Gastroesophageal sphincter (tissue), 4 donors: ENCODE data around the gene ACAA2. TPM values are rescaled to one million over a fixed set of nuclear protein-coding genes. Genes with fewer than 3 reads are reported as not detected.
"Not testable (repeated sequence)": the region's sequence is repeated elsewhere in the genome, so short reads cannot be mapped to it uniquely, and the experiment has no call there.

Experiments
- ATAC-seq: fragments of 150-250 bp; one replicate; pipeline ENCODE4 v1.9.1; 2016; ENCODE audit warnings: mild to moderate bottlenecking, moderate library complexity
- H3K27ac ChIP-seq, 4 donors: fragments of 200-600 bp; sonication (generic) in 3 of 4; 1 replicate in 3 of 4; 2 replicates in 1 of 4; pipeline ENCODE4 v1.5.1; 2016 to 2019
- H3K27me3 ChIP-seq: fragments of 200-600 bp; sonication (generic); one replicate; pipeline ENCODE4 v1.5.1; 2019
- H3K36me3 ChIP-seq, 2 donors: fragments of 200-600 bp; sonication (generic); one replicate each; pipeline ENCODE4 v1.5.1; 2019; ENCODE audit warnings: control low read depth in 1 of 2
- H3K4me1 ChIP-seq, 3 donors: fragments of 200-600 bp; sonication (generic); 1 replicate in 2 of 3; 2 replicates in 1 of 3; pipeline ENCODE4 v1.5.1; 2016 to 2019; ENCODE audit warnings: control low read depth in 2 of 3
- H3K4me3 ChIP-seq, 2 donors: fragments of 200-600 bp; sonication (generic); one replicate each; pipeline ENCODE4 v1.5.1; 2019; ENCODE audit warnings: mild to moderate bottlenecking in 1 of 2, moderate library complexity in 1 of 2
- H3K9me3 ChIP-seq, 3 donors: fragments of 200-600 bp; sonication (generic); one replicate each; pipeline ENCODE4 v1.5.1; 2017 to 2019; ENCODE audit warnings: control low read depth in 2 of 3
- EP300 ChIP-seq: sonication (generic); formaldehyde crosslinking; IDR thresholded peaks from one replicate; pipeline ENCODE4 v1.6.1; 2017; ENCODE audit warnings: antibody characterized with exemption, mild to moderate bottlenecking
- POLR2A ChIP-seq, 2 donors: fragments of 450-650 bp; IDR thresholded peaks; one replicate each; pipeline ENCODE4 v1.6.1; 2017; ENCODE audit warnings: antibody characterized with exemption in 2 of 2, mild to moderate bottlenecking in 2 of 2, moderate library complexity in 1 of 2
- POLR2AphosphoS5 ChIP-seq: sonication (generic); formaldehyde crosslinking; IDR thresholded peaks from one replicate; pipeline ENCODE4 v1.6.1; 2017; ENCODE audit warnings: antibody characterized with exemption
- WGBS, 2 donors: methylation state at CpG; one replicate each; pipeline ENCODE4 v1.1.5; 2018; ENCODE audit warnings: low coverage in 1 of 2; 5-methylcytosine and 5-hydroxymethylcytosine counted together
- total RNA-seq, 4 donors: library from RNA; depleted of rRNA; stranded (reverse); fragments of >200 nt; gene quantifications; one replicate each; pipeline ENCODE4 v1.1.0, GENCODE V29; 2016
- TF ChIP-seq, protein P1 (sequence below), 4 experiments: fragments of 200-600 bp in 2 of 4; fragments of 450-650 bp in 2 of 4; sonication (generic) in 1 of 4; IDR thresholded peaks; one replicate each; pipeline ENCODE4 v1.5.1; 2017 to 2019; ENCODE audit warnings: antibody characterized with exemption in 4 of 4, mild to moderate bottlenecking in 2 of 4, moderate library complexity in 2 of 4

The ACAA2 gene
- total RNA-seq, 4 donors from 2014 or later, result 62.3 to 92.3 (median 81.9) TPM

DNA sequence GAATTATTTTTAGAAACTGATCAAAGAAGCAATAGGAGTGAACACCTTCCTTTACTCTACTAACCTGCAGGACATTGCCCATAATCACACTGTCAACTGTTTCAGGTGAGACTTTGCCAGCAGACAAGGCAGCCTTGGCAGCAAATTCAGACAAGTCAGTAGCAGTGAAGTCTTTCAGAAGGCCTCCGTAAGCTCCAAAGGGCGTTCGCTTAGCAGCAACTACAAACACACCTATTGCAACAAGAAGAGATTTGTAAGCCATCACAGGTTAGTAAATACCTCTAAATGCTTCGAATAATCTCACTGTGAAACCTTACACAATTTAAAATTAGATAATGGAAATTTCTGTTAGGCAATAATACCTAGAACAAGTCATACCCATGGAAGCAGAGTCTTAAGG lies 10.7 kb downstream of the ACAA2 start:
- Histone ChIP-seq H3K27ac (no peak overlapping the region), H3K27me3 (no peaks in the 10 kb centered on the region), H3K9me3 (no peaks in the 10 kb centered on the region), H3K4me3 (no peak overlapping the region), H3K36me3 (peaks cover 0 to 20% of the 10 kb centered on the region in 2 donors), H3K4me1 (peaks cover 0 to 6% (median 0%) of the 10 kb centered on the region in 3 donors)
- no peak for ATAC-seq
- TF ChIP-seq EP300 (no peak), POLR2A (IDR thresholded peaks at IDR 0.05) (no peak), POLR2AphosphoS5 (no peak)
- TF ChIP-seq, protein P1, sequence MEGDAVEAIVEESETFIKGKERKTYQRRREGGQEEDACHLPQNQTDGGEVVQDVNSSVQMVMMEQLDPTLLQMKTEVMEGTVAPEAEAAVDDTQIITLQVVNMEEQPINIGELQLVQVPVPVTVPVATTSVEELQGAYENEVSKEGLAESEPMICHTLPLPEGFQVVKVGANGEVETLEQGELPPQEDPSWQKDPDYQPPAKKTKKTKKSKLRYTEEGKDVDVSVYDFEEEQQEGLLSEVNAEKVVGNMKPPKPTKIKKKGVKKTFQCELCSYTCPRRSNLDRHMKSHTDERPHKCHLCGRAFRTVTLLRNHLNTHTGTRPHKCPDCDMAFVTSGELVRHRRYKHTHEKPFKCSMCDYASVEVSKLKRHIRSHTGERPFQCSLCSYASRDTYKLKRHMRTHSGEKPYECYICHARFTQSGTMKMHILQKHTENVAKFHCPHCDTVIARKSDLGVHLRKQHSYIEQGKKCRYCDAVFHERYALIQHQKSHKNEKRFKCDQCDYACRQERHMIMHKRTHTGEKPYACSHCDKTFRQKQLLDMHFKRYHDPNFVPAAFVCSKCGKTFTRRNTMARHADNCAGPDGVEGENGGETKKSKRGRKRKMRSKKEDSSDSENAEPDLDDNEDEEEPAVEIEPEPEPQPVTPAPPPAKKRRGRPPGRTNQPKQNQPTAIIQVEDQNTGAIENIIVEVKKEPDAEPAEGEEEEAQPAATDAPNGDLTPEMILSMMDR (IDR thresholded peaks at IDR 0.05), result no peak
- WGBS, 2 donors, result 86 to 96% methylated on average over 3 to 4 of the region's 4 CpGs

DNA sequence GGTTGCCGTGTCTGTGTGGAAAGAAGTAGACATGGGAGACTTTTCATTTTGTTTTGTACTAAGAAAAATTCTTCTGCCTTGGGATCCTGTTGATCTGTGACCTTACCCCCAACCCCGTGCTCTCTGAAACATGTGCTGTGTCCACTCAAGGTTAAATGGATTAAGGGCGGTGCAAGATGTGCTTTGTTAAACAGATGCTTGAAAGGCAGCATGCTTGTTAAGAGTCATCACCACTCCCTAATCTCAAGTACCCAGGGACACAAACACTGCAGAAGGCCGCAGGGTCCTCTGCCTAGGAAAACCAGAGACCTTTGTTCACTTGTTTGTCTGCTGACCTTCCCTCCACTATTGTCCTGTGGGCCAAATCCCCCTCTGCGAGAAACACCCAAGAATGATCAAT lies 12.8 kb downstream of the ACAA2 start:
- ATAC-seq, H3K9me3 ChIP-seq, H3K27me3 ChIP-seq, H3K27ac ChIP-seq, H3K4me3 ChIP-seq, H3K4me1 ChIP-seq: not testable (repeated sequence)
- WGBS, 2 donors, result 60% methylated on average over 1 of the region's 5 CpGs; no CpG with 5 or more reads in 1 of the 2 donors
- peaks cover 0 to 40% of the 10 kb centered on the region in 2 donors for H3K36me3 ChIP-seq

DNA sequence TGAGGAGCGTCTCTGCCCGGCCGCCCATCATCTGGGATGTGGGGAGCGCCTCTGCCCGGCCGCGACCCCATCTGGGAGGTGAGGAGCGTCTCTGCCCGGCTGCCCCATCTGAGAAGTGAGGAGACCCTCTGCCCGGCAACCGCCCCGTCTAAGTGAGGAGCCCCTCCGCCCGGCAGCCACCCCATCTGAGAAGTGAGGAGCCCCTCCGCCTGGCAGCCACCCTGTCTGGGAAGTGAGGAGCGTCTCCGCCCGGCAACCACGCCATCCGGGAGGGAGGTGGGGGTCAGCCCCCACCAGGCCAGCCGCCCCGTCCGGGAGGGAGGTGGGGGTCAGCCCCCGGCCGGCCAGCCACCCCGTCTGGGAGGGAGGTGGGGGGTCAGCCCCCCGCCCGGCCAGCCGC lies 13.5 kb downstream of the ACAA2 start:
- not testable (repeated sequence) for H3K4me1 ChIP-seq, H3K27ac ChIP-seq, ATAC-seq, H3K4me3 ChIP-seq, H3K9me3 ChIP-seq, H3K27me3 ChIP-seq
- WGBS, 2 donors, result no CpG with 5 or more reads among the region's 29 CpGs
- H3K36me3 ChIP-seq, result peaks cover 0 to 47% of the 10 kb centered on the region in 2 donors

DNA sequence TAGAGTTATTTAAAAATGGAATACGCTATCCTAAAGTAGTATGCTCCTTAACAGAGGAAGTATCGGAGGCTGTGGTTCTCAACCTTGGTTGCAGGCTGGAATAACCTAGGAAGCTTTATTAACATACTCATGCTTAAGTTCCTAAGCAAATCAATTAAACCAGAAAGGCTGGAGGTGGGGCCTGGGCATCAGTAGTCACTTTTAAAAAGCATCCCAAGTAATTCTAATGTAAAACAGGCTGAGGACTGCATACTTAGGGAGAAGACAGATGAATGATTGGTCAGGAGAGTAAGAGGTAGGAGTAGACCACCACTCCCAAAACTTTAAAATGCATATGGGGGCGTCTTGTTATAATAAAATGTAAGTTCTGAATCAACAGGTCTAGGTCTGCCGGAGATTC lies 15.3 kb downstream of the ACAA2 start:
- Histone ChIP-seq H3K4me3 (no peak overlapping the region), H3K9me3 (no peaks in the 10 kb centered on the region), H3K4me1 (no peaks in the 10 kb centered on the region), H3K36me3 (peaks cover 0 to 65% of the 10 kb centered on the region in 2 donors), H3K27me3 (no peaks in the 10 kb centered on the region), H3K27ac (no peak overlapping the region)
- 92 to 95% methylated on average over 4 of the region's 4 CpGs for WGBS, 2 donors
- ATAC-seq, result no peak
- TF ChIP-seq EP300, result no peak
- no peak for TF ChIP-seq POLR2AphosphoS5
- TF ChIP-seq, protein P1 (IDR thresholded peaks at IDR 0.05), result no peak
- TF ChIP-seq POLR2A (IDR thresholded peaks at IDR 0.05), result no peak

DNA sequence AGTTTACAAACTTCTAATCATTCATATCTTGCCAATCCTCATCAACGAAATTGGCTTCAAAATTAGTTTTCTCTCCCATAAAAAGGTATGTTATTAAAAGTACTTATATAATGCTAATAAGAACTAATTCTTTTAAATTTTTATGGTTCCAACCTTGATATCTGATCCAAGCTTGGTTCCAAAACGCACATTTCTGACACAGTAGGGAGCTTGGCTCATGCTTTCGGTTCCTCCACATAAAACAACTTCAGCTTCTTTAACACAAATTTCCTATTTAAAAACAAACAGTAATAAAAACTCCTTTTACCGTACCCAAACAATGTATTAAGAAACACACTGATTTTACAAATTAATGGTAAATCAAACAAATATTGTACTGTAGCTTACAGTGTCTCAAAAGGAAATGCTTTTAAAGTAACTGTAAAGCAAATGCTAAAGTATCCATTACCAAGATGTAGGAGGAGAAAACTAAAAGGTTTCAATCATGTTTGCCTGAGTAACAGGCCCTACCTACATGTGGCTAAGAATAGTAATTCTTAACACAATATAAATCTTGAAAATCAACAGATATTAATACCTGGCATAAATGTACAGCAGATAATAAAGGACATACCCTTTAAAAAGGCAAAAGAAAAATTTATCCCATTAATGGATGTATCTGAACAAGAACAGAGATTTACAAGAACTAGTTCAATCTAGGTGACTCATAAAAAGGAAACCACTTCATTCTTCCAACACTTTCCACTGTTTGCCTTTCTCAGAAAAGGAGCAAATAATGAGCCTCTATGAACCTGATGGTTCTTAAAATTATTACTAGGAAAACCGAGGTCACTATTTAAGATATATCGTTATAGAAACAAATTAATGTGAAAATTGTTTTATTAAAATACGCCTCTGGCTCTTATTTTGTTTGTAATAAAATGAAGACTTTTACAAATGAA lies 17.5 kb downstream of the ACAA2 start:
- TF ChIP-seq, protein P1 (IDR thresholded peaks at IDR 0.05), result no peak
- TF ChIP-seq EP300, result no peak
- H3K4me1 ChIP-seq, result no peaks in the 10 kb centered on the region
- H3K27me3 ChIP-seq, result no peaks in the 10 kb centered on the region
- ATAC-seq, result no peak
- H3K9me3 ChIP-seq, result no peaks in the 10 kb centered on the region
- peaks cover 2 to 74% of the 10 kb centered on the region in 2 donors for H3K36me3 ChIP-seq
- WGBS, 2 donors, result 90 to 93% methylated on average over 7 of the region's 7 CpGs
- no peak overlapping the region for H3K4me3 ChIP-seq
- H3K27ac ChIP-seq, result no peak overlapping the region

DNA sequence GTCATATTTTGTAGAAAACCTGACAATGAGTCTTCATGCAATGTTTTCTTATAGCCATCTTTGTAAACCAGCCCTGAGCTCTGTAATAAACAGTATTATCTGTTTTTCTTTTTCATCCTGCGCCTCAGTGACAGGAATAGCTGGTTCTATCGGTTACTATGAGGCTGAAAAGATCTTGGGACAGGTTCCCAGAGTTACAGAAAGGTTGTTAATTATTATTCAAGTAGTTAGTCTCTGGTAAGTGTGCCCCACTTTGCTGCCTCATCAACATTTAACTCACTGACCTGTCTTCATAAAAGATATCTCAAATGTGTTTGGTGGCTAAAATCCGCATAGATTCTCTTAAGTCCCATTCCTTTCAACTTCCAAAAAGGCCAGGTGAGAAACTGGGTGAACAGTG lies 18.6 kb downstream of the ACAA2 start:
- Histone ChIP-seq H3K9me3 (no peaks in the 10 kb centered on the region), H3K27ac (no peak overlapping the region), H3K36me3 (peaks cover 2 to 85% of the 10 kb centered on the region in 2 donors), H3K27me3 (no peaks in the 10 kb centered on the region), H3K4me1 (no peaks in the 10 kb centered on the region), H3K4me3 (no peak overlapping the region)
- ATAC-seq, result no peak
- 95 to 100% methylated on average over 2 to 3 of the region's 3 CpGs for WGBS, 2 donors
- TF ChIP-seq EP300 (no peak), POLR2A (IDR thresholded peaks at IDR 0.05) (no peak), POLR2AphosphoS5 (no peak)
- TF ChIP-seq, protein P1 (IDR thresholded peaks at IDR 0.05), result no peak

DNA sequence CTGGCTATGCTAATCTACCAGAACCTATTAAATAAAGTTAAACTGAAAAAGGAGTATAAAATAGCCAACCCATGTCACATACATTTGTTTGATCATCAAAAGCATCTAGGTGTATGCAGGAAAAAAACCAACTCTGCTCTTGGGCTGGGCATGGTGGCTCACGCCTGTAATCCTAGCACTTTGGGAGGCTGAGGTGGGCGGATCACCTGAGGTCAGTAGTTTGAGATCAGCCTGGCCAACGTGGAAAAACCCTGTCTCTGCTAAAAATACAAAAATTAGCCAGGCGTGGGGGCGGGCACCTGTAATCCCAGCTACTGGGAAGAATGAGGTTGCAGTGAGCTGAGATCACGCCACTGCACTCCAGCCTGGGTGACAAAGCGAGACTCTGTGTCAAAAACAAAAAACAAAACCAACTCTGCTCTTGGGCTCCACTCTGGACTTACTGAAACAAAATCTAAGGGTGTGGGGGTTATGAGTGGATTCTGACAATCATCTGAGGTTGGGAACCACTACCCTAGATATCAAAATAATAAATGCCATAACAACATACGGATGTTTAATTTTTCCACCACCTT lies 23.7 kb downstream of the ACAA2 start:
- WGBS, 2 donors, result 83 to 84% methylated on average over 4 to 6 of the region's 8 CpGs
- not testable (repeated sequence) for ATAC-seq, H3K9me3 ChIP-seq, H3K4me1 ChIP-seq, H3K4me3 ChIP-seq, H3K27me3 ChIP-seq, H3K27ac ChIP-seq
- H3K36me3 ChIP-seq, result peaks cover 2 to 91% of the 10 kb centered on the region in 2 donors
